ENCODE data around the gene C9orf78.

GRCh38 chr9:129813661-129814060 is 21.4 kb downstream of the C9orf78 start:
- no peak for TF ChIP-seq POLR2AphosphoS5 (IDR thresholded peaks at IDR 0.05; ENCODE audit: low read depth, low read length)
- TF ChIP-seq, protein P1, sequence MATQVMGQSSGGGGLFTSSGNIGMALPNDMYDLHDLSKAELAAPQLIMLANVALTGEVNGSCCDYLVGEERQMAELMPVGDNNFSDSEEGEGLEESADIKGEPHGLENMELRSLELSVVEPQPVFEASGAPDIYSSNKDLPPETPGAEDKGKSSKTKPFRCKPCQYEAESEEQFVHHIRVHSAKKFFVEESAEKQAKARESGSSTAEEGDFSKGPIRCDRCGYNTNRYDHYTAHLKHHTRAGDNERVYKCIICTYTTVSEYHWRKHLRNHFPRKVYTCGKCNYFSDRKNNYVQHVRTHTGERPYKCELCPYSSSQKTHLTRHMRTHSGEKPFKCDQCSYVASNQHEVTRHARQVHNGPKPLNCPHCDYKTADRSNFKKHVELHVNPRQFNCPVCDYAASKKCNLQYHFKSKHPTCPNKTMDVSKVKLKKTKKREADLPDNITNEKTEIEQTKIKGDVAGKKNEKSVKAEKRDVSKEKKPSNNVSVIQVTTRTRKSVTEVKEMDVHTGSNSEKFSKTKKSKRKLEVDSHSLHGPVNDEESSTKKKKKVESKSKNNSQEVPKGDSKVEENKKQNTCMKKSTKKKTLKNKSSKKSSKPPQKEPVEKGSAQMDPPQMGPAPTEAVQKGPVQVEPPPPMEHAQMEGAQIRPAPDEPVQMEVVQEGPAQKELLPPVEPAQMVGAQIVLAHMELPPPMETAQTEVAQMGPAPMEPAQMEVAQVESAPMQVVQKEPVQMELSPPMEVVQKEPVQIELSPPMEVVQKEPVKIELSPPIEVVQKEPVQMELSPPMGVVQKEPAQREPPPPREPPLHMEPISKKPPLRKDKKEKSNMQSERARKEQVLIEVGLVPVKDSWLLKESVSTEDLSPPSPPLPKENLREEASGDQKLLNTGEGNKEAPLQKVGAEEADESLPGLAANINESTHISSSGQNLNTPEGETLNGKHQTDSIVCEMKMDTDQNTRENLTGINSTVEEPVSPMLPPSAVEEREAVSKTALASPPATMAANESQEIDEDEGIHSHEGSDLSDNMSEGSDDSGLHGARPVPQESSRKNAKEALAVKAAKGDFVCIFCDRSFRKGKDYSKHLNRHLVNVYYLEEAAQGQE (IDR thresholded peaks at IDR 0.05; ENCODE audit: insufficient read depth in 1 of 2, low read depth in 2 of 2, low read length in 2 of 2), result no peak
- TF ChIP-seq TAF1 (IDR thresholded peaks at IDR 0.05; ENCODE audit: borderline replicate concordance, insufficient read depth, low read length), result no peak

Measured in PFSK-1 (cell line).